HG03097 (cell line): ENCODE data around the gene SCN1A.
"Not testable (repeated sequence)": the region's sequence is repeated elsewhere in the genome, so short reads cannot be mapped to it uniquely, and the experiment has no call there.

Source experiments
- ATAC-seq: cut with Tn5 transposase; IDR thresholded peaks from one replicate; pipeline ENCODE4 v1.9.1; 2021; ENCODE audit not compliant: unreplicated experiment, low FRiP score

Gene SCN1A

DNA sequence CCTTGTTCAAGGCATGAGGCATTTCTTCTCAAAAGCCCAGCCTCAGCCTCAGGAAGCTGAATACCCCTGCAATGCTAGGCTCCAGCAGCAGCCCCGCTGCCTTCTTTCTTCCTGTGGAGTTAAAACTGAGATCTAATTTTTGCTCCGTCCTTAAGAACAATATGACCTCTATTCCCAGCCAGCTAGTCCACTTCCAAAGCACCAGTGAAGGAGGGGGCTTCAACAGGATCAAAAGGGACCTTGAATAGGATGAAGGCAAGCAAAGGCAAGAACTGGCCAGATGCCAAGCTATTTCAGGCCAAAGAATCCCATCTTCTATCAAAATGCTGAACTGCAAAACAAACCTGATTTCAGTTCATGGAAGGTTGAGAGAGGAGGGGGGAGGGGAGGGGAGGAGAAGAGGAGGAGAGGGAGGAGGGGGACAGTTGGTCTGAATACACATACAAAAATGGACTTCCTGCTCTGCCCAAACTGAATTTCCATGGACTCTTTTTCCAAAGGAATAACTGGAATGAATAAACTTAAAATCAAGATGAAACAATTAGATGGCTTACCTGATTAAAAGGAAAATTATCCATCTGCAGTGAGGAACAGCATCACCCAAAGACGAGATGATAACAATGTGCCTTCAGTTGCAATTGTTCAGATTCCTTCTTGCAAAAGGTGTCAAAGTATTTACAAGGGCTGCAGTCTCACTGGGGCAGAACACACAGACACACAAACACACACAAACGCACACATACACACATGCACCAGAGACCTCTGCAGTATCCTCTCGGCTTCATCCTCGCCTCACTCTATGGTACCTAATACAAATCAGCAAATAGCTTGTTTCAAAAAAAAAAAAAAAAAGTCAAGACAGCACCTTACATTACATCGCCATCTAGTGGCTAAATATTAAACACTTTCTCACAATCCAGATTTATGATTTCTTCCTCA is at the start of gene SCN1A:
Gene SCN1A, minus strand, starts transcription at position 804 of the 939 bp plus-strand sequence. CDS start 54,399 bp downstream, outside the sequence.
- ATAC-seq, result no peak

DNA sequence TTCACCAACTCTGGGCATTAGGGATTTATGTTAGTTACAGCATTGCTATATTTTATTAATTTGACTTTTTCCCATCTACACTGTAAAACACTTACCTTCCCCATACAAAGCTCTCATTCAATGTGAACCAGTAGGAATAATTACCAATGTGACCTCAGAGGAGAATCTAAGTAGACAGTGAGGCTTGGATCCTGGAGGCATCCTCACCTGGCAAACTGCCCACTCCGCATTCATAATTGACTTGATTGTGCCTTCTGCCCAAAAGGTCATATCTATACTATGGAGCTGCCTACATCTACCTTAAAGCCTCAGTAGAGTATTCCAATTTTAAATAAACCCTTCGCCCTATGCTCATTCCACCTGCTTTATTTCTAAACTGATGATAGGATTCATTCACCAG is 45.4 kb upstream of the SCN1A start:
- ATAC-seq, result no peak

DNA sequence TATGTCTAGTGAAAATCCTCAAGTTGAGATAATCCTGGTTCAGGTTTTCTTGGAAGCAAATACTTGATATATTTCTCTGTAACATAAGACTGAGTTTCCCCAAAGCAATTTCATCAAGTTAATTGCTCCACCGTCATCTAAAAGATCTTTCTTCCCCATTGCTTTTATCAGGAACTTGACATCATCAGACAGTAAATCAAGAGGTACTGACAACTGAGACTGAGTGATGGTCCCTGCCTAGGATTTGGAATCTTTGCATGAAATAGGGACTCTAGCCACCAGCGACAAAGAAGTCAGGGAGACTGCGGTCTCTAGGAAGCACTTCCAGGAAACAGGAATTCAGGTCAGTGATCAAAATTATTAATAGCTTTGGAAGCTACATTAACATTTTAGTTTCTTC is 43.4 kb upstream of the SCN1A start:
- ATAC-seq, result no peak

DNA sequence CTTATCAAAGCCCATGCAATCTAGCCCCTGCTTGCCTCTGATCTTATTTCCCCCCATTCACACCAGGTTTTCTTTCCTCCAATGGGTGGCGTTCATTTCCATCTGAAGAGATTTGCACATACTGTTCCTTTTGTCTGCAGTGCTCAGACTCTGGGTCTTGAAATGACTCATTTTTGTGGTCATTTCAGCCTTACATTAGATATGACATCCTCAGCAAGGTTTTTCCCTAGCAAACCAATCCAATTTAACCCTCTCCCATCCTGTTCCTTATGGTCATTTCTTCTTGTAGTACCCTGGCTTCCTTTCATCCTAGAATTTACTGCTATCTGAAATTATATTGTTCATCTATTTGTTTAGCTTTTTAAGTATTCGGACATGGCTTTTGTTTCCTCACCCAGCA is 42.5 kb upstream of the SCN1A start:
- ATAC-seq, result no peak

DNA sequence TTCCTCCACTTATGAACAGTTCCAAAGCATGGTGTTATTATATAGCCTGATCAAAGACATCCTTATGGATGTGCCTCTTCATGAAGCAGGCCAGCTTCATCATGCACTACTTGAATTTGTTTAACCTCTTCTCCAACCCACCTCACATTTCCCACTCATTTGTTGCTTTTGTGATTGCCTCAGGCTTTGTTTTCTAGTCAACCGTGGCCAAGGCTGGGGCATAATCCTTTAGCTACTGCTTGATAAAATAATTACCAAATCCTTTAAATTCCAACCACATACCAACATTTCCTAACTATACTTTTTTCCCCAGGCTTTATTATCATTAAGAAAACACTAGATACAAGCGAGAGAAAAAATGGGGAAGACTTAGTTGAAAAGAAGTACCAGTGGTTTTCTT is 39.6 kb upstream of the SCN1A start:
- ATAC-seq, result no peak

DNA sequence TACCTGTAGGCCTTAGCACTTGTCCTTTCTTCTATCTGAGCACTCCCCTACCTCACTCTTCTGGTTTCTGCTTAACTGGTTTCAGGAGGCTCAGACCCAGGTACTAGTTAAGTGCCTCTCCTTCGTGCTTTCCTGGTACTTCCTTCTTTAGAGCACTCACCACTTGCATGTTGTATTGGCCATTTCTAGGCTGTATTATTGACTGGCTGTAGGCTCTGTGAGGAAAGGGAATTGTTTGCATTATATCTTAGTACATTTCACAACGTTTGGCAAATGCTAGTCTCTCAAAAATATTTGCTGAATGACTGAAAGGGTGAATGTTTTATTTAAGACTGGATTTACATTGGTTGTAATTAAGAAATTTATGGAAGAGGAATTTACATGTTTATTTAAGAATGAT is 36.0 kb upstream of the SCN1A start:
- no peak for ATAC-seq

DNA sequence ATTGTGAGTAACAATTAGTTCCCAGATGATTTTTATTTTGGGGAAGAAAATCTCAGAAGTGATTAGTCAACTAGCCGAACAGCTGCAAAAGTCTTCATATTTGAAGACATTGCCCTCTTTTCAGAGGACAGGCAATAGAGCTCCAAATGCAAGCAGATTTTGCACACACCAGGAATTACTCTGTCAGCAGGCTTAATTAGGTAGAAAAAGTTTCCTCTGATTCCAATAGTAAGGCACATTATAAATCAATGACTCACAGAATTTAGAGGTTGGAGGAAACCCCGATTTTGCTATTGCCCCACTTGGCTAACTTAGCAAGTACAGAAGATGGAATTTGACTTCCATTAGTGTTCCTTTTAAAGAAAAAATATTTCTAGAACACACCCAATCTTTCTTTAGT is 30.7 kb upstream of the SCN1A start:
- no peak for ATAC-seq

DNA sequence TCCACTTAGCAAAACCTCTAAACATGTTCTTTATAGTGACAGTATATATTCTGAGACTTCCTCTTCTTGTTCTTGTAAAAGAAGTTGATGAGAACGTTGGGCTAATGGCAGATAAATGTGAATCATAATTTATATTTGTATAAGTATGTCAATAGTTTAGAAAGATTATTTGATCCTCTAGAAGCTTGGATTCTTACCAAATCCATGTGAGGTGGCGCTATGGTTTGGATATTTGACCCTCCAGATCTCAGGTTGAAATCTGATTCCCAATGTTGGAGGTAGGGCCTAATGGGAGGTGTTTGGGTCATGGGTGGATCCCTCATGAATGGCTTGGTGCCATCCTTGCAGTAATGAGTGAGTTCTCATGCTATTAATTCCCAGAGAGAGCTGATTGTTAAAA is 29.8 kb upstream of the SCN1A start:
- no peak for ATAC-seq

DNA sequence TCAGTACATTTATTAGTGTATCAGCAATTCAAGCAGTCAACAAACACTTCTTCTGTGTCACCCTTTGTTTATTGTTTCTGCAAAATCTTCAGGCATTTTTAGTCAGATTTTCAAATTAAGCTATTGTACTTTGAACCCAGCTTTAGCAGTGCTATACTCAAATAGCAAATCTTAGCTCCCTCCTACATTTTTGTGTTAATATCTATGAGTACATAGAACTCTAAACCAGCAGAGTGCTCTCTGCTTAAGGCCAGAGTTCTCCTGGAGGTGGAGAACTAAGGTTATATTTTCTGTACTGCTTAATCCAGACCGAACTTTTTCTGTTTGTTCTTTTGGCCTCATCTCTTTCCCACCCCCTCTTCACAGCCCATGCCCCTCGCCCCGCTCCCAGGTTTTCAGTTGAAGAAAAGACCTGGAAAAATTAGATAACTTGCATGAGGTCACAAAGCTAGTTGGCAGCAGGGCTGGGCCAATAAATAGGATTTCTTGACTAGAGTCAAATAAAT is 29.2 kb upstream of the SCN1A start:
- no peak for ATAC-seq

DNA sequence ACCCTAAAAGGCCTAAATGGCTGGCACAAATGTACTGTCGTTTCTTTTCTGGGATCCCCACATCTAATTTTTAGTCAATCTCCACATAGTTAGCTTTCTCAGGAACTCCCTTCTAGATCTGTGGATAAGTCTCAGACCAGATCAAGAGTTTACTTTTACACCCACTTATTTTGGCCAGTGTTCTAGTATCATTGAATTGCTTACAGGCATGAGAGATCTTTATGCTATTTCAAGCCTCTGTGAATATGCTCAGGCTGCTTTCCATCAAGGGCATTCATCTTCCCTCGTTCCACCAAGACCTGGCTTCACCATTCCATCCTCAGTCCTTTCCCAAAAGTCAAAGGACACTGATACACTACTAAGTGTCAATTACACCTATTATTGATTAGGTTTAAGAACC is 27.8 kb upstream of the SCN1A start:
- no peak for ATAC-seq

DNA sequence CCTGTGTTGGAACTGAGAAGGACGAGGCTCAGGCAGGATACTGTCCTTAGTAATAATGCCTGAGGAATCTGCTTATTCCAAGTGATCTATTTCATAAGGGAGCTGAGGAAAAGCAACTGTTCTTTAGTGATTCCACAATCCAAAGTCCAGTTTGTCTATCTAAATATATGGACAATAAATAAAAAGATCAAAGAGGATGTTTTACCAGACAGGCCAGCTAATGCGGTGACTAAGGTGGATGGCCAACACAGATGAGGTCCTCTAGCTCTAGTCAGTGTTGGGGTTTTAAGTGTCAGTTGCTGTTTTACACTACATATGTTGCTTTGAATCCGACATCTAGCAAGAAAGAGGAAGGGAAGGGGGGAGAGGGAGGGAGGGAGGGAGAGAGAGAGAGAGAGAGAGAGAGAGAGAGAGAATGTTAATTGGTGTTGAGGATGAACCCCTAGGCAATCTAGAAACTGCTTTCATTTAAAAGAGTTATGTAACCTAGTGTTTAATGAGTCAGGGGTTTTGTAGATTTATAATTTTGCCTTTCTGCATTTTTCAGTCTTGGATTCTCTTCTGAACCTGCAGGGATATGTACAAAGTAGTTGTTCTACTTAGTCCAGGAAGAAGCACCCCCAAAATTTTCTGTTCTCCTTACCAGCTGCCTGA is 27.0 kb upstream of the SCN1A start:
- ATAC-seq, result no peak

DNA sequence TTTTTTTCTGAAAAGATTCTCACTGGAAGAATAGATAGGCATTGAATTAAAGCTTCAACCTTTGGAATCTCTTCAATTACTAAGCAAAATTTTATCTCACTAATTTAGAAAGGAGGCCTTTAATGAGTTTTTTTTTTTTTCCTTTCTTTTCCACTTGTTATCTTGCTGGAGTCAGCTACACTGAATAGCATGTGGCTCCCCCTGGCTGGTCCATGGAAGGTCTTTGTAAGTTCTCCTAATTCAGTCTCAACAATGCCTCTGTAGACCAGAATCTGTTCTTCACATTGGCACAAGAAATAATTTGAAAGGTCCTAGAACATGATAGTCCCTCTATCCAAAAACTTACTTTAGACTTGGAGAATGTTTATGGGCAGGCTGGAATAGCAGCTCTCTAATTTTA is 24.2 kb upstream of the SCN1A start:
- ATAC-seq, result no peak

DNA sequence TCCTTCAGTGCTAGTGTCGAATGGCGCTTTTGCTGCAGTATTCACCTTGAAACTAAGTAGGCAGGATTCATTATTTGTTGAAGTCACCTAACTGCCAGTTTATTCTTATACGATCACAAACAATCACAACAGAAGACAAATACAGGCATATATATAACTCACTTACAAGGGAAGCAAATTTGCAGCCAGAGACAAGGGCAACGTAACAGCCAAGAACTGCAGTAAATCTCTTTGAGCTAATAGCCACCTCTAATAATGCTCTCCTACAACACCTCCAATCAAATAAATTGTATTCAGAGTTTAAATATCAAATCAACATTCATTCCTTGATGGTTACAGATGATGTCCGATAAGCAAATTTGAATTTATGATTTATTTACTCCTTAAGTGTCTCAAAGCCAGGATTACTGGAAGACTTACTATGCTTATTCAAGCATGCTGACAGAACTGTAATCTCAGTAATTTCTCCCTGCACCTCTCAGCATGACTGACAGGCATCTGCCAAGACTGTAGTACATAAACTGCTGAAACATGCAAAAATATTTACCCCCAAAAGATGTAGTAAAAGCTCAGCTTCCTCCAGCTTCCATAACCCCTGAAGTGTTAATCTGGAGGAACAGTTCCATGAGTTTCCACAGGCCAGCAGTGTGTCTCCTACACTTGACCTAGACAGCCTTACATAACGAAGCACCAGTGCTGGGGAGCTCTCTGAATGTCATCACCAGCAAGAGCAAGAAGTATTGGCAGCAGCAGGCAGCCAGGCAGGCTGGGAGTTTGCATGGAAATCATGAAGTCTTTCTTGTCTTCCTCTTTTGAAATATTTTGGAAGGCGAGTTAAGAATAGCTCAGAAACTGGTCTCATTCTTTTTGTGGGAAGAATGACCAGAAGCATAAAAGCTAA is 20.9 kb upstream of the SCN1A start:
- no peak for ATAC-seq

DNA sequence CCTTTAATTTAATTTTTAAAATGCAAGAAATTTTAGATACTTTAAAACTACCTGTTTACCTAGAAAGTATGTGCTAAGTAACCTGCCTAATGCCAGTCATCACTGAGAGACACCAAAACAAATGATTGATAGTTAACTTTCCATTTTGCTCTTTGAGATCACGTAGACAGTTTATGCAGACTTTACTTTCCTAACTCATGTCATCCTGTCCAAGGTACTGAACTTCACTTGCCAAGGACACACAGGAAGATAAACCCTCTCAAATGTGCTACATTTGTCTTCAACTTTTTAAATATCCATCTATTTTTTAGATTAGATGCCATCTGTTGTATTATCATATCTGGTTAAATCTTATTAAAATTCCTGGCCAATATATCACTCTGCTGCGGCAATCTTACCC is 20.1 kb upstream of the SCN1A start:
- no peak for ATAC-seq

DNA sequence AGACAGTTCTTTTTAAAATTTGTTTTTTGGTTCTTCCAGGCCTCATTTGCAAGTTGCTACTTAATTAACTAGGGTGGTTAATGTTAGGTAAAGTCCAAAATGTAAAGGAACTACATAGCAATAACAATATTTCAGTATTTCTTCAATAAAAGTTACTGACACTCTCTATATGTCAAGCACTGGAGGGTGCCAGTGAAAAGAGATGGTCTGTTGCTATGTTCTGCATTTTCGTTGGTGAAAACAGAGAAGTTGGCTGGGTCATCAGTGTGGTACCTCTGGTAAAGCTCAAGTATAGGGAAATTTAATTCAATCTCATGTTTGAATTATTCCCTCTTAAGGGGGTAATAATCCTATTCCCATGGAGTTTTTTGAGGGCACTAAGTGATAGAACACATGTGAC is 16.3 kb upstream of the SCN1A start:
- no peak for ATAC-seq

DNA sequence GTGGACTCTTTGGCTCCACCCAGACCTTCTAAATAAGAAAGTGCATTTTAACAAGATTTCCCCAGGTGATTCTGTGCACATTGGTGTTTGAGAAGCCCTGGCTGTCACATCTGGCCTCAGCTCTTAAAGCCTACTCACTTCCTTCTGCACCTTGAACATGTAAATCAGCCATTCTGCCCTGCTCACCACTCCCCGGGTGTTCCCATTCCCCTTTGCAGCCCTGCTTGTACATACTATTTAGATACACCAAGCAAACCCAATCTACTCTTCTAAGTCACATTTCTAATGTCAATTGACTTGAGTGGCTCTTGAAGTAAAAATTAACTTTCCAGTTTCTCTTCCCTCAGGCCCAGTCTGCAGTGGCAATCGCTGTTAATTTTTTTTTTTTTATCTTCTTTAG is 13.1 kb upstream of the SCN1A start:
- no peak for ATAC-seq

DNA sequence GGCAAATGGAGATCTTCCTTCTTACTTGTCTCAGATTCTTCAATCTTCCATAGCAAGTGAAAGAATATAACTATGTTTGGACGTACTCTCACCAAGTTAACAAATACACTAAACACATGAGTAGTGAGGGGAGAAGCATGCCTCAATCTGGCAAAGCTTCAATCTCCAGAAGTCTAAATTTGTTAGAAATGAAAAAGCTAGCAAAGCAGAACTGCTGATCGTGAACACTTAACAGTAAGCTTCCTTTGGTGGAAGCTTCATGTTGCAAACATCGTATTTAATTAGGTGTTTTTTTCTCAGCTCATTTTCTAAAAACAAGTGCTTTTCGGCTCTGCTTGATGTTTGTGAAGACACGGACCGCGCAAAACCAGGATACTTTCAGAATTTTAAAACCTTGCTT is 12.7 kb upstream of the SCN1A start:
- ATAC-seq, result no peak

DNA sequence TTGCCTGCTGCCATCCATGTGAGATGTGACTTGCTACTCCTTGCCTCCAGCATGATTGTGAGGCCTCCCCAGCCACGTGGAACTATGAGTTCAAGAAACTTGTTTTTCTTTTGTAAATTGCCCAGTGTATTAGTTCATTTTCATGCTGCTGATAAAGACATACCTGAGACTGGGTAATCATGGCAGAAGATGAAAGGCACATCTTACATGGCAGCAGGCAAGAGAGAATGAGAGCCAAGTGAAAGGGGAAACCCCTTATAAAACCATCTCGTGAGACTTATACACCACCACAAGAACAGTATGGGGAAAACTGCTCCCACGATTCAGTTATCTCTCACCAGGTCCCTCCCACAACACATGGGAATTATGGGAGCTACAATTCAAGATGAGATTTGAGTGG is 11.7 kb upstream of the SCN1A start:
- ATAC-seq, result not testable (repeated sequence)

DNA sequence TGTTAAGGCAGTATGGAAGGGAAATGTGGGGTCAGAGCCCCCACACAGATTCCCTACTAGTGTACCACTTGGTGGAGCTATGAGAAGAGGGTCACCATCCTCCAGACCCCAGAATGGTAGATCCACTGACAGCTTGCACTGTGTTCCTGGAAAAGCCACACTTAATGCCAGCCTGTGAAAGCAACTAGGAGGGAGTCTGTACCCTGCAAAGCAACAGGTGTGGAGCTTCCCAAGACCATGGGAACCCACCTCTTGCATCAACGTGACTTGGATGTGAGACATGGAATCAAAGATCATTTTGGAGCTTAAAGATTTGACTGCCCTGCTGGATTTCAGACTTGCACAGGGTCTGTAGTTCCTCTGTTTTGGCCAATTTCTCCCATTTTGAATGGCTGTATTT is 10.8 kb upstream of the SCN1A start:
- ATAC-seq, result no peak

DNA sequence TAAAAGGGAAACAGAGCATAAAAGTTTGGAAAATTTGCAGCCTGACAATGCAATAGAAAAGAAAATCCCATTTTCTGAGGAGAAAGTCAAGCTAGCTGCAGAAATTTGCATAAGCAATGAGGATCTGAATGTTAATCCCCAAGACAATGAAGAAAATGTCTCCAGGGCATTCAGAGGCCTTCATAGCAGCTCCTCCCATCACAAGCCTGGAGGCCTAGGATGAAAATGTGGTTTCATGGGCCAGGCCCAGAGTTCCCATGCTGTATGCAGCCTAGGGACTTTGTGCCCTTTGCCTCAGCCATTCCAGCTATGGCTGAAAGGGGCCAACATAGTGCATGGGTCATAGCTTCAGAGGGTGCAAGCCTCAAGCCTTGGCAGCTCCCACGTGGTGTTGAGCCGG is 10.3 kb upstream of the SCN1A start:
- ATAC-seq, result no peak

DNA sequence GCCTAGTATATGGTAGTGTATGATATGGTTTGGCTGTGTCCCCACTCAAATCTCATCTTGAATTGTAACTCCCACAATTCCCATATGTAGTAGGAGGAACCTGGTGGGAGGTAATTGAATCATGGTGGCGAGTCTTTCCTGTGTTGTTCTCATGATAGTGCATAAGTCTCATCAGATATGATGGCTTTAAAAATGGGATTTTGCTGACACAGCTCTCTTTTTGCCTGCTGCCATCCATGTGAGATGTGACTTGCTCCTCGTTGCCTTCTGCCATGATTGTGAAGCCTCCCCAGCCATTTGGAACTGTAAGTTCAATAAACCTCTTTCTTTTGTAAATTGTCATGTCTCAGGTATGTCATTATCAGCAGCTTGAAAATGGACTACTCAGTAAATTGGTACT is 9.5 kb upstream of the SCN1A start:
- no peak for ATAC-seq
